ENCODE data around the gene MAP2K7.

Gene MAP2K7

GRCh38 chr19:7911508-7912143 lies 7.9 kb downstream of the MAP2K7 start:
- no peak for TF ChIP-seq CTCF (IDR thresholded peaks at IDR 0.05; ENCODE audit: low read depth, low read length)
- no peak overlapping the region for H3K4me3 ChIP-seq (ENCODE audit: low read depth, low read length)

GRCh38 chr19:7912144-7912696 lies 8.5 kb downstream of the MAP2K7 start:
- no peak for TF ChIP-seq CTCF (IDR thresholded peaks at IDR 0.05; ENCODE audit: low read depth, low read length)
- no peak overlapping the region for H3K4me3 ChIP-seq (ENCODE audit: low read depth, low read length)

- TF ChIP-seq CTCF (IDR thresholded peaks at IDR 0.05; ENCODE audit: low read depth, low read length): no peak
- no peak overlapping the region for H3K4me3 ChIP-seq (ENCODE audit: low read depth, low read length)
Observed at GRCh38 chr19:7912697-7913564, 9.3 kb downstream of the MAP2K7 start.

GRCh38 chr19:7913652-7914051 lies 10.0 kb downstream of the MAP2K7 start:
- no peak for TF ChIP-seq CTCF (IDR thresholded peaks at IDR 0.05; ENCODE audit: low read depth, low read length)

GRCh38 chr19:7914099-7914498 lies 10.4 kb downstream of the MAP2K7 start:
- no peak for TF ChIP-seq CTCF (IDR thresholded peaks at IDR 0.05; ENCODE audit: low read depth, low read length)
- H3K4me3 ChIP-seq (ENCODE audit: low read depth, low read length): no peak overlapping the region

More at GRCh38 chr19:7913652-7914051, 10.0 kb downstream of the MAP2K7 start:
- H3K4me3 ChIP-seq (ENCODE audit: low read depth, low read length): no peak overlapping the region

- no peak for TF ChIP-seq CTCF (IDR thresholded peaks at IDR 0.05; ENCODE audit: low read depth, low read length)
- no peak within 1 kb of the TSS for H3K4me3 ChIP-seq (ENCODE audit: low read depth, low read length)
Observed at GRCh38 chr19:7914598-7915045, 10.9 kb downstream of the MAP2K7 start, which contains the start of gene TGFBR3L. Gene TGFBR3L, plus strand, starts transcription at chr19:7914830.
